ENCODE measurements around the gene KIF16B.

GRCh38 chr20:16477632-16478031 is 95.6 kb downstream of the KIF16B start:
- TF ChIP-seq, protein P1, sequence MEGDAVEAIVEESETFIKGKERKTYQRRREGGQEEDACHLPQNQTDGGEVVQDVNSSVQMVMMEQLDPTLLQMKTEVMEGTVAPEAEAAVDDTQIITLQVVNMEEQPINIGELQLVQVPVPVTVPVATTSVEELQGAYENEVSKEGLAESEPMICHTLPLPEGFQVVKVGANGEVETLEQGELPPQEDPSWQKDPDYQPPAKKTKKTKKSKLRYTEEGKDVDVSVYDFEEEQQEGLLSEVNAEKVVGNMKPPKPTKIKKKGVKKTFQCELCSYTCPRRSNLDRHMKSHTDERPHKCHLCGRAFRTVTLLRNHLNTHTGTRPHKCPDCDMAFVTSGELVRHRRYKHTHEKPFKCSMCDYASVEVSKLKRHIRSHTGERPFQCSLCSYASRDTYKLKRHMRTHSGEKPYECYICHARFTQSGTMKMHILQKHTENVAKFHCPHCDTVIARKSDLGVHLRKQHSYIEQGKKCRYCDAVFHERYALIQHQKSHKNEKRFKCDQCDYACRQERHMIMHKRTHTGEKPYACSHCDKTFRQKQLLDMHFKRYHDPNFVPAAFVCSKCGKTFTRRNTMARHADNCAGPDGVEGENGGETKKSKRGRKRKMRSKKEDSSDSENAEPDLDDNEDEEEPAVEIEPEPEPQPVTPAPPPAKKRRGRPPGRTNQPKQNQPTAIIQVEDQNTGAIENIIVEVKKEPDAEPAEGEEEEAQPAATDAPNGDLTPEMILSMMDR (IDR thresholded peaks at IDR 0.05), result no peak
- TF ChIP-seq POLR2A (IDR thresholded peaks at IDR 0.05), result no peak
